HK-2 (cell line): Measurements from ENCODE around the gene PCSK6.

Experiments used
- DNase-seq: peaks from one replicate; pipeline ENCODE4 v3.0.0-alpha.2; 2018; ENCODE audit not compliant: unreplicated experiment

PCSK6 gene

DNA sequence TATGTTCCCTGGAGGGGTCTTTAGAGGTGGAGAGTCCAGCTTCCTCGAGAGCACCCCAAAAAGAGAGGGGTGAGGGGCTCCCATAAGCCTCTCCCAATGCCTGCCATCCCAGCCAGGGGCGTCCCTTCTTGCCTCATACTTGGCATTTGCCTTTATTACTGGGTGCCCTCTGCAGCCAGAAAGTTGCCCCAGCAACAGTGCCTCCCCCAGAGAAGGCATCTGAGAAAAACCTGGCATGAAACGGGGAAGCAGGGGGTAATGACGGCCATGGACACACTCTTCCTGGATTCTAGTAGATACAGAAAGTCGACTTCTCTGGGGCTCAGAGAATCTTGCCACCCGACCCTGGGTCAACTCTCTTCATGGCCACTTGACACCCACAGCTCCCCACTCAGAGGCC, 90.1 kb downstream of the PCSK6 start:
- no peak for DNase-seq

DNA sequence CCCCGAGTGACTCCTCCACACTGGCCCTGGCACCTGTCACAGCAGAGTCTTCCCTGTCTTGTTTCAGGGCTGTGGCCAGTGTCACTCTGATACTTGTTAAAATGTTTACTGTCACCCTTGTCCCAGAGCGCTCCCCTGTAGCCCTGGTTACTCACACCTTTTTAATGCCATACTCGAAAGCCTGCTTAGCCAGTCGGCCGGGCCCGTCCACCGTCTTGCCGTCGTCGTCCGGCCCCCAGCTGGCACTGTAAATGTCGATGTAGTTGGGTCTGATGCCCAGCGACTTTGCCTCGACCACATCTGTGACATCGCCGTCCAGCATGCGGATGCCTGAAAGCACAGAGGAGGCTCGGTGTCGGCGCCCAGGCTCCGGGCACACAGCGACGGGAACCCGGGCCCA, 91.3 kb downstream of the PCSK6 start:
- DNase-seq: no peak

GRCh38 chr15:101397521-101398003, 91.9 kb downstream of the PCSK6 start:
- no peak for DNase-seq

GRCh38 chr15:101396484-101397261, 92.8 kb downstream of the PCSK6 start:
- no peak for DNase-seq

- no peak for DNase-seq
Observed at GRCh38 chr15:101394654-101395053, 94.9 kb downstream of the PCSK6 start.

GRCh38 chr15:101394056-101394630, 95.4 kb downstream of the PCSK6 start:
- DNase-seq: no peak

- no peak for DNase-seq
Observed at GRCh38 chr15:101393172-101393571, 96.3 kb downstream of the PCSK6 start.

DNA sequence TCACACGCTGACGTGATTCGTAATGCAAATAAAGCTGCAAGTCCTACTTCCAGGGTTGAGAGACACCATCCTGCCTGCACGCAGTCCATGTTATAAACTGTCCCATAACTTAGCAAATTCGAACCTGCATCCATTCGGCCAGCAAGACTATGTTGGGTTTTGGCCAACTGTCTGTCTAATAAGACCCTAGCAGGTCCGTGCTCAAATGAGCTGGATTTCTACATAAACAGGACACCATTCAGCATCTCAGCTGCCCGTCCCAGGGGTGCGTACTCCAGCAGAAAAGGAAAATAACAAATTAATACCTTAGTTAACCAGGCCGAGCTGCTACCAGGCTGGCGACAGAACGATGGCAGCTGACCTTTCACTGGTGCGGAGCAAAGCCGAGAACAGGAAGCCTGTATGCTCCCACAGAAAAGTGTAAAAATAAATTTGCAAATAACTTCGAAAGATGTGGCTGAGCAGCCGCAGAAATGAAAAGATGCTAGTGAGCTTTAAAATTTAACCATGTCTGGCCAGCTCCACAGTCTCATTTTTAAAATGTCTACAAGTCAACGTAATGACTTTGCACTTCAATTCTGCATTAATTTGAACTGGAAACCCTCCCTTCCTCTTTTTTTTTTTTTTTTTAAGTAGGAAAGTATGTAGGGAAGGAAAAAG, 97.4 kb downstream of the PCSK6 start:
- DNase-seq: no peak

- DNase-seq: no peak
Observed at GRCh38 chr15:101391431-101391830, 98.1 kb downstream of the PCSK6 start.

GRCh38 chr15:101390462-101390861, 99.0 kb downstream of the PCSK6 start:
- no peak for DNase-seq

GRCh38 chr15:101390060-101390459, 99.4 kb downstream of the PCSK6 start:
- no peak for DNase-seq

DNA sequence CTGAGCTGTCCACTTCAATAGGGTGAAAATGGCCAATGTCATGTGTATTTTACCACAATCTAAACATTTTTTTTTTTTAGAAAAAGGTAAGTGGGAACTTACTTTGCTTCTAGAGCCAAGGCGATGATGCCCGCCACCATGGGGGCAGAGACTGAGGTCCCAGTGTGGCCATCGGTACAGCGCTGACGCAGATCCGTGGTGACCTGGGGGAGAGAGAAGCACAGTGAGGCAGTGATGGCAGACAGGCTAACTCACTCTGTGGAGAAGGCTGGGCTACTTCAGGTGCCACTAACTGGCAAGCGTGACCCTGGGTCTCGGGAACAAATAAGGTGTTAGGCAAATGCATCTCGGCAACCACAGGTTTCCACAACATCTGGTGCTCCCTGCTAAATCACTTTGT, 100.1 kb downstream of the PCSK6 start:
- no peak for DNase-seq

DNA sequence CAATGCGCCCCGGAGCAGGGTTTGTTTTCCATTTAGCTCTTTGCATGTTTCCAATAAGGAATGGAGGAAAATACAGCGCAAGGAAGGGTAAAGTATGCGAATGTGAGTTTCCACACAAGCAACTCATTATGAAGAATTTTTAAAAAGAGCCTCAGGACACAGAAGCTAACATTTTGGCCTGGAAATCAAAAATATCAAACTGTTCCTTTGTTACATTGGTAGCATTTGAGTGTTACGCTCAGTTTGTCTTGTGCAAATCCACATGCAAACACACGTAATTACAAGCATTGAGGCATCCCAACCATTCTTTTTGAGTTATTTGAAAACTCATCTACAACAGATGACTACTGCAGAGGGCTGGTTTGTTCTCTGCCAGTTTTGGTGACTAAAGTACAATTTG, 101.5 kb downstream of the PCSK6 start:
- DNase-seq: no peak

- DNase-seq: no peak
Observed at GRCh38 chr15:101387574-101387973, 101.9 kb downstream of the PCSK6 start.

GRCh38 chr15:101386967-101387366, 102.5 kb downstream of the PCSK6 start:
- no peak for DNase-seq

- no peak for DNase-seq
Observed at GRCh38 chr15:101386006-101386405, 103.5 kb downstream of the PCSK6 start.

- no peak for DNase-seq
Observed at GRCh38 chr15:101384276-101384675, 105.2 kb downstream of the PCSK6 start.

GRCh38 chr15:101382544-101382943, 107.0 kb downstream of the PCSK6 start:
- DNase-seq: no peak

- no peak for DNase-seq
Observed at GRCh38 chr15:101381671-101382212, 107.8 kb downstream of the PCSK6 start.

GRCh38 chr15:101380146-101380545, 109.4 kb downstream of the PCSK6 start:
- no peak for DNase-seq

- no peak for DNase-seq
Observed at GRCh38 chr15:101379647-101380046, 109.9 kb downstream of the PCSK6 start.

DNA sequence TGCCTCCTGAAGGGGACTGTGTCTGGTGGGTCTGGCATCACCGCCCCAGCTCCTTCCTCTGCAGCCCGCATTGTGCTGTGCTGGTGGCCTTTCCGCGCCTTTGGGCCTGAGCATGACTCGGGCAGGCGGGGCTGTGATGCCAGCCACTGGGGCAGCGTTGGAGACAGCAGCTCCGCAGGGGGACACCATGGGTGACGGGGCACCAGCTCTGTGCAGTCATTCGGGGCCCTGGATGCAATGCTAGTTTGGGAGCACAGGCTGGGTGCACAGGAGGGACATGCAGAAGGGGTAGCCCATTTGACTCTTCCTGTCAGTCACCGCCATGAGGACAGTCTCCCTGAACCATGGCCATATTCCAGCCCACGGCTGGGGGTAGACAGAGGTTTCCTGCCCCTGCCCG, 110.6 kb downstream of the PCSK6 start:
- DNase-seq: no peak
